ENCODE measurements around the gene CAMK1D. TPM values are rescaled to one million over a fixed set of nuclear protein-coding genes. Genes with fewer than 3 reads are reported as not detected.

The CAMK1D gene
- polyA plus RNA-seq, 1 donor, result 8.4 TPM

DNA sequence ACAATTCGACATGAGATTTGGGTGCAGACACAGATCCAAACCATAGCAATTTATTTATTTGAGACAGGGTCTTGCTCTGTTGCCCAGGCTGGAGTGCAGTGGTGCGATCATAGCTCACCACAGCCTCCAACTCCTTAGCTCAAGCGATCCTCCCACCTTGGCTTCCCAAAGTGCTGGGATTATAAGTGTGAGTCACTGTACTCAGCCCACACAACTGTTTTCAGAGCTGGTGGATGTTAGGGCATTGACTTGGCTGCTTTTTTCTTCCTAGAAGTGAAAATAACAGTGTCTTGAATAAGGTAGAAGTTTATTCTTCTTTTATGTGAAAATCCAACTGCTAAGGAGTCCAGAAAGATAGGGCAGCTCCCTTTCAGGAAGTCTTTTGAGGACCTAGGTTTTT is 520.1 kb downstream of the CAMK1D start:
- DNase-seq, result no peak
- Histone ChIP-seq H3K27me3 (ENCODE audit: control insufficient read depth, insufficient read depth, low read length) (no peaks in the 10 kb centered on the region), H3K4me3 (ENCODE audit: low read length) (no peak overlapping the region), H3K4me1 (ENCODE audit: control insufficient read depth, insufficient read depth, low read length) (no peaks in the 10 kb centered on the region), H3K36me3 (ENCODE audit: control insufficient read depth, insufficient read depth, low read length) (no peaks in the 10 kb centered on the region), H3K9me3 (ENCODE audit: control insufficient read depth, low read depth, low read length) (no peaks in the 10 kb centered on the region), H3K27ac (ENCODE audit: low read length) (no peak overlapping the region)
- no CpG with 5 or more reads among the region's 3 CpGs for WGBS (ENCODE audit: insufficient coverage, low lambda C conversion rate)

DNA sequence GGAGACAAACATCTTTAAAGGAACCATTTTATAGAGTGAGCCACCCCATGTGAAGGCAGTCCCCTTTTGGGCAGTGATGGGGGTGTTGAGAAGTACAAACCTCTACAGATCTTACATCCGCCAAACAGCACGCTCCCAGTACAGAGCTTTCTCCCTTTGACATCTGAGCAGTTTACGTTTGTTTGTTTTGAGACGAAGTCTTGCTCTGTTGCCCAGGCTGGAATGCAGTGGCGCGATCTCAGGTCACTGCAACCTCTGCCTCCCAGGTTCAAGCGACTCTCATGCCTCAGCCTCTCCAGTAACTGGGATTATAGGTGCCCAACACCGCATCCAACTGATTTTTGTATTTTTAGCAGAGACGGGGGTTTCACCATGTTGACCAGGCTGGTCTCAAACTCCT is 523.2 kb downstream of the CAMK1D start:
- no peaks in the 10 kb centered on the region for H3K27me3 ChIP-seq (ENCODE audit: control insufficient read depth, insufficient read depth, low read length)
- no peaks in the 10 kb centered on the region for H3K9me3 ChIP-seq (ENCODE audit: control insufficient read depth, low read depth, low read length)
- no peak for DNase-seq
- H3K4me1 ChIP-seq (ENCODE audit: control insufficient read depth, insufficient read depth, low read length), result no peaks in the 10 kb centered on the region
- H3K27ac ChIP-seq (ENCODE audit: low read length), result no peak overlapping the region
- no CpG with 5 or more reads among the region's 9 CpGs for WGBS (ENCODE audit: insufficient coverage, low lambda C conversion rate)
- no peaks in the 10 kb centered on the region for H3K36me3 ChIP-seq (ENCODE audit: control insufficient read depth, insufficient read depth, low read length)
- H3K4me3 ChIP-seq (ENCODE audit: low read length), result no peak overlapping the region

DNA sequence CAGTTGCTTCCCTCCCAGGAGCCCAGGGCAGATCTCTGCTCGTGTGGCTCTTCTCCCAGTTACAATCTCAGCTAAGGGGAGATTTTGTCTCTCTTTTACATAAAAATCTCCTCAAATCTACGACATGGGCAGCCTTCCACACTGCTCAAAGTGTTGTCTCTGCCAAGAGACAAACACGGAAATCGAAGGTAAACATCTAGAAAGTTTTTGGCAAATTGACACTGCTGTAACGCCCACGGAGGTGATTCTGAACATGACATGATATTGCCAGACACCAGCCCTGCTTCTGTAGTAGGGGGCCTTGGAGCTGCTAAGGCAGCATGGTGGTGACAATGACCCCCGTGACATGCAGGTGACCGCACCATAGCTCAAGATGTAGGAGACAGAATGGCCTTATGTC is 523.8 kb downstream of the CAMK1D start:
- Histone ChIP-seq H3K36me3 (ENCODE audit: control insufficient read depth, insufficient read depth, low read length) (no peaks in the 10 kb centered on the region), H3K27ac (ENCODE audit: low read length) (no peak overlapping the region), H3K4me1 (ENCODE audit: control insufficient read depth, insufficient read depth, low read length) (no peaks in the 10 kb centered on the region), H3K9me3 (ENCODE audit: control insufficient read depth, low read depth, low read length) (no peaks in the 10 kb centered on the region), H3K27me3 (ENCODE audit: control insufficient read depth, insufficient read depth, low read length) (no peaks in the 10 kb centered on the region), H3K4me3 (ENCODE audit: low read length) (no peak overlapping the region)
- WGBS (ENCODE audit: insufficient coverage, low lambda C conversion rate), result 86% methylated on average over 3 of the region's 8 CpGs
- DNase-seq, result no peak

DNA sequence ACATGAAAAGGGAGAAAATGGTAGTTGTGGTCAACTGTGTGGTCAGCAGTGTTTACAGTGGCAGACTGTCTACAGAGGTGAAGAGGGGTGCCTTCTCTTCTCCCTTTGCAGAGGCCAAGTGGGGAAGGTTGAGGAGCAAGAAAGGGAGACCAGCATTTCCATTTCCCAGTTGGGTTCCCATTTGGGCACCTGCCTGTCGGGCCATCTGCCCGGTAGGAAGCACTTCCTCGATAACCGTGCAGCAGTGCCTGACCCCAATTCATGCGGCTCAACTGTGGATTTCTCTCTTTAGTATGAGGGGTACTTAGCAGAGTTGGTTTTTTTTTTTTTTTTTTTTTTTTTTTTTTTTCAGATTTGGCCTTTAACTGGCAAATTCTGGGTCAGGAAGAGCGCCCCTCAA is 525.2 kb downstream of the CAMK1D start:
- Histone ChIP-seq H3K4me1 (ENCODE audit: control insufficient read depth, insufficient read depth, low read length) (no peaks in the 10 kb centered on the region), H3K36me3 (ENCODE audit: control insufficient read depth, insufficient read depth, low read length) (no peaks in the 10 kb centered on the region), H3K9me3 (ENCODE audit: control insufficient read depth, low read depth, low read length) (no peaks in the 10 kb centered on the region), H3K4me3 (ENCODE audit: low read length) (no peak overlapping the region), H3K27me3 (ENCODE audit: control insufficient read depth, insufficient read depth, low read length) (no peaks in the 10 kb centered on the region), H3K27ac (ENCODE audit: low read length) (no peak overlapping the region)
- no CpG with 5 or more reads among the region's 6 CpGs for WGBS (ENCODE audit: insufficient coverage, low lambda C conversion rate)
- DNase-seq, result no peak

DNA sequence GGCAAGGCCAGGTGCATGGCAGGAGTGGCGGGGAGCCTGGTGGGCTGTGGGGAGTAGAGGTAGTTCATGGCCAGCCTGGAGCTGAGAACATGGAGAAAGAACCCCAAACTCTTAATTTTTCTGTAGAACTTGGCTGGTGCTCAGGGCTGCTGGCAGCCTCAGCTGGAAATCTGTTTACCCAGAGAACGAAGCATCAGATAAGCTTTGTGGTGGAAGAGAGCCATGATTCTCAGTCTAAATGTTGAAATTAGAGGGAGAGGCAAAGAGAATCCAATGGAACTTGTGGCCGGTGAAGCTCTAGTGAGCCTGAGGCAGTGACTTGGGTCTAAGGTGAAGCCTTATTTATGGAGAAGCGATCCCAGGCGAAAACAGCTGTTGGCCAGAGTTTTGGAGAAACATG is 525.8 kb downstream of the CAMK1D start:
- DNase-seq, result no peak
- no peak overlapping the region for H3K4me3 ChIP-seq (ENCODE audit: low read length)
- H3K27ac ChIP-seq (ENCODE audit: low read length), result no peak overlapping the region
- no CpG with 5 or more reads among the region's 5 CpGs for WGBS (ENCODE audit: insufficient coverage, low lambda C conversion rate)
- no peaks in the 10 kb centered on the region for H3K4me1 ChIP-seq (ENCODE audit: control insufficient read depth, insufficient read depth, low read length)
- H3K36me3 ChIP-seq (ENCODE audit: control insufficient read depth, insufficient read depth, low read length), result no peaks in the 10 kb centered on the region
- no peaks in the 10 kb centered on the region for H3K27me3 ChIP-seq (ENCODE audit: control insufficient read depth, insufficient read depth, low read length)
- no peaks in the 10 kb centered on the region for H3K9me3 ChIP-seq (ENCODE audit: control insufficient read depth, low read depth, low read length)

DNA sequence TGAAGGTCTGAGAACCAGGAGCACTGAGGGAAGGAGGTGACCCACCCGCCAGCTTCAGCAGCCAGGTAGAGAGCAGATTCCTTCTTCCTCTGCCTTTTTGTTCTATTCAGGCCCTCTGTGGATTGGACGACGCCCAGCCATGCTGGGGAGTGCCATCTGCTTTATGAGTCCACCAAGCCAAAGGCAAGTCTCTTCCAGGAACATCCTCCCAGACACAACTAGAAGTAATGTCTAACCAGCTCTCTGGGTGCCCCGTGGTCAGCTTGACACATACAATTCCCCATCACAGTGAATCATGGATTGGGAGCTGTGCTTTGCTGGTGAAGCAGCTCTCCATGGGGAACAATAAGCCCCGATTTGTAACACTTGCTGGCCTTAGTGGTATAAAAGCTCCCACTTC is 526.9 kb downstream of the CAMK1D start:
- Histone ChIP-seq H3K4me3 (ENCODE audit: low read length) (no peak overlapping the region), H3K9me3 (ENCODE audit: control insufficient read depth, low read depth, low read length) (no peaks in the 10 kb centered on the region), H3K4me1 (ENCODE audit: control insufficient read depth, insufficient read depth, low read length) (no peaks in the 10 kb centered on the region), H3K36me3 (ENCODE audit: control insufficient read depth, insufficient read depth, low read length) (no peaks in the 10 kb centered on the region), H3K27ac (ENCODE audit: low read length) (no peak overlapping the region), H3K27me3 (ENCODE audit: control insufficient read depth, insufficient read depth, low read length) (no peaks in the 10 kb centered on the region)
- WGBS (ENCODE audit: insufficient coverage, low lambda C conversion rate), result 100% methylated on average over 2 of the region's 5 CpGs
- DNase-seq, result no peak

DNA sequence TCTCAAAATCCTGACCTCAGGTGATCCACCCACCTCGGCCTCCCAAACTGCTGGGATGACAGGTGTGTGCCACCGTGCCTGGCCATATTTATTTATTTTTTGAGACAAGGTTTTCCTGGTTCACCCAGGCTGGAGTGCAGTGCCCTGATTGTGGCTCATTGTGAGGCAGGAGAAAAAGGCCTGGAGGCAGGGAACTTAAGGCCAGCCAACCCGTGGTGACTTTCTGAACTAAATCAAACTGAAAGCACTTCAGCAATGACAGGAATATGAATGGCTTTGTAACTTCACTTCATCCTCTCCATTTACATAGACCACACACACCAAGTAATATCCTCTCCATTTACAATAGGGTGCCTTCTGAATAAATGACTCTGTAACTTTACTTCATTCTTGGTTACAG is 527.8 kb downstream of the CAMK1D start:
- Histone ChIP-seq H3K9me3 (ENCODE audit: control insufficient read depth, low read depth, low read length) (no peaks in the 10 kb centered on the region), H3K4me1 (ENCODE audit: control insufficient read depth, insufficient read depth, low read length) (no peaks in the 10 kb centered on the region), H3K27ac (ENCODE audit: low read length) (no peak overlapping the region), H3K36me3 (ENCODE audit: control insufficient read depth, insufficient read depth, low read length) (no peaks in the 10 kb centered on the region), H3K4me3 (ENCODE audit: low read length) (no peak overlapping the region), H3K27me3 (ENCODE audit: control insufficient read depth, insufficient read depth, low read length) (no peaks in the 10 kb centered on the region)
- no peak for DNase-seq
- WGBS (ENCODE audit: insufficient coverage, low lambda C conversion rate), result no CpG with 5 or more reads among the region's 3 CpGs

DNA sequence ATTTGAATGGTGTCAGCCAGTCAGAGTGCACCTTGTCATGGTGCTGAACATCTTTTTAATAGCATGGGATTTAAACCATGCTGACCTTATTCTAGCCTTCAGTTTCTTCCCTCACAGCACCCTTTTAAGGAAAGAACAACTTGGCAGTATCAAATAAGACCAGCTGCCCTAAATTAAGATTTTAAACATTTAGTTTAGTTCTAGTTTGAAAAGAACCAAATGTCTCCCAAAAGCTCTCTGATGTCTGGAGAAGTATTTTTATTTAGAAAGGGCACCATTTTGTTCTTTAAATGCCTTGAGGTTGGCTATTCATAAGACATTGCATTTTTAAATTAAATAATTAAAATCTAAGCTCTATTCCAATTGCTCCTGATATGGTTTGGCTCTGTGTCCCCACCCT is 531.1 kb downstream of the CAMK1D start:
- H3K36me3 ChIP-seq (ENCODE audit: control insufficient read depth, insufficient read depth, low read length), result no peaks in the 10 kb centered on the region
- H3K27ac ChIP-seq (ENCODE audit: low read length), result no peak overlapping the region
- H3K4me3 ChIP-seq (ENCODE audit: low read length), result no peak overlapping the region
- no peak for DNase-seq
- H3K27me3 ChIP-seq (ENCODE audit: control insufficient read depth, insufficient read depth, low read length), result no peaks in the 10 kb centered on the region
- no peaks in the 10 kb centered on the region for H3K9me3 ChIP-seq (ENCODE audit: control insufficient read depth, low read depth, low read length)
- H3K4me1 ChIP-seq (ENCODE audit: control insufficient read depth, insufficient read depth, low read length), result no peaks in the 10 kb centered on the region

DNA sequence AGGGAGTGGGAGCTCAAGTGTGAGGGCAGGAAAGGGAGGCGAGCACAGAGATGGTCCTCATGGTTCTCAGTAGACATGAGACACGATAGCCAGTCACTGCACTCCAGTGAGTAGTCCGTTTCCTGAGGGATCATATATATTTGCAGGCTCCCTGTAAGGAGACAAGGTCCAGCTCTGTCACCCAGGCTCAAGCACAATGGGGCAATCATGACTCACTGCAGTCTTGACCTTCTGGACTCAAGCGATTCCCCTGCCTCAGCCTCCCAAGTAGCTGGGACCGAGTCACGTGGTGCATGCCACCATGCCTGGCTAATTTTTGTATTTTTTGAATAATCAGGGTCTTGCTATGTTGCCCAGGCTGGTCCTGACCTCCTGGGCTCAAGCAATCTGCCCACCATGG is 535.5 kb downstream of the CAMK1D start:
- no peaks in the 10 kb centered on the region for H3K4me1 ChIP-seq (ENCODE audit: control insufficient read depth, insufficient read depth, low read length)
- H3K36me3 ChIP-seq (ENCODE audit: control insufficient read depth, insufficient read depth, low read length), result no peaks in the 10 kb centered on the region
- whole genome bisulfite sequencing (ENCODE audit: insufficient coverage, low lambda C conversion rate), result no CpG with 5 or more reads among the region's 6 CpGs
- no peak overlapping the region for H3K4me3 ChIP-seq (ENCODE audit: low read length)
- H3K27me3 ChIP-seq (ENCODE audit: control insufficient read depth, insufficient read depth, low read length), result no peaks in the 10 kb centered on the region
- no peak overlapping the region for H3K27ac ChIP-seq (ENCODE audit: low read length)
- no peaks in the 10 kb centered on the region for H3K9me3 ChIP-seq (ENCODE audit: control insufficient read depth, low read depth, low read length)
- DNase-seq, result peak; percentile 38 to 49

Other genes with a start within 250 kb of the CAMK1D start
- gene SEC61A2, start 219.9 kb upstream of the CAMK1D start, polyA plus RNA-seq, result 10.1 TPM
- 45.9 TPM for gene NUDT5, start 153.7 kb upstream of the CAMK1D start, polyA plus RNA-seq
- gene CDC123, start 153.4 kb upstream of the CAMK1D start, polyA plus RNA-seq, result 52.3 TPM

Measured in large intestine (tissue), 3 donors.